Activated T-helper 9 cell treated with anti-CD3 and anti-CD28 coated beads, Interleukin-2, amount 50 U/mL, for 16 hours (primary cell): Measurements from ENCODE around the gene PAFAH1B1.
A peak's percentile ranks its signal among the peaks of the same experiment; 100 is the strongest.

Source experiments
- DNase-seq: peaks from one replicate; pipeline ENCODE4 v3.0.0-alpha.2; 2020; ENCODE audit warnings: low read depth

The PAFAH1B1 gene

DNA sequence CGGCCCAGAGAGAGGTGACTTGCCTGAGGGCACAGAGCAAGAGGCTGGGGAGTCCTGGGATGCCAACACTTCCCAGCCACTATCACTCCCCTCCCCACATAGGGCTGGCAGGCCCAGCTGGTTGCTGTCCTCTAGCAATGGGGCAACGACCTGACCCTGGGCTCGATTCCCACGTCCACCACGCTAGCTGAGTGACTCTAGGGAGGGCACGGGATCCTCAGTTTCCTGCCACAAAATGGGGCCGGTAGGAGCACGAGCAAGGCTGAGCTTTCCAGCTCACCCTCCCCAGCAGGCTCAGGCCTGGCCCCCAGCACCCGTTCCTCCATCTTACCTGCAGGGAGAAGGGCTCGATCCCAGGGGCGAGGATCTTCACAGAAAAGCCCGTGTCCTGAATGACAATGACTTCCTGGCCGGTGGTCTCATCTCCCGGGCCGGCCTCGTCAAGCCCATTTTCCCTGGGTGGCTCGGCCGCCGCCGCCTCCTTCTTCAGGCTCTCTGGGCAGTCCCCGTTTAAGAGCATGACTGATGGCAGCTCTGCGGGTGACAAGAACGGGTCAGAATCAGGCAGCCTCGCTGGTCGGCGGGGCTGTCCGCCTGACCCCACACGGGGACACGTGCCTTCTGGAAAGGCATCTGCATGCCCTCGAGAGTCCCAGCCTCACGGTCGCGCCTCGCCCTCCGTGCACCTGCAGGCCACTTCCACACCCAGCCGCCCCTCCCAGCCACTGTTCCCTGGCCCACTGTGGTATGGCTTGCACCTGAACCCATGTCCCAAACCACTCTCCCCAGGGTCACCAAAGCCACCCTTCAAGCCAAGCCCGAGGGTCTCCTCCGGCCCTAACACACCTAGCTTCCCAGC is 110.8 kb downstream of the PAFAH1B1 start:
- no peak for DNase-seq

GRCh38 chr17:2704890-2705248 is 111.4 kb downstream of the PAFAH1B1 start:
- DNase-seq, result no peak

DNA sequence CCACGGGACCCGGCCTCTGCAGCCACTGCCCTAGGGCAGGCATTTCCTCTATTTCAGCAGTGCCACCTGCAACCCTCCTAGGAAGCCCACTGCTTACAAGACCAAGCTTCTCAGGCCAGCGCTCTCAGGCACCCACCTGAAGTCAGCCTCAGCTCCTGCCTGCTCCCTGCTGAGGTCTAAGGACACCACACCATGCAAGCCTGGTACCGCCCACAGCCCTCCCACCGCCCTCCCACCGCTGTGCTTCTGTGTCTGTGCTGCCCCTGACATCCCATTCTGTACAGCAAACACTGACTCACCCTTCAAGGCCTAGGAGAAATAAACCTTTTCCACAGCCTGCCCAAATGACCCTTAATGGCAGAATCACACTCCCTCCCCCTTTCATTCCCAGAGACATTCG is 111.8 kb downstream of the PAFAH1B1 start:
- no peak for DNase-seq

GRCh38 chr17:2705888-2706795 is 112.7 kb downstream of the PAFAH1B1 start:
- DNase-seq, result no peak

GRCh38 chr17:2706911-2707510 is 113.6 kb downstream of the PAFAH1B1 start:
- no peak for DNase-seq

DNA sequence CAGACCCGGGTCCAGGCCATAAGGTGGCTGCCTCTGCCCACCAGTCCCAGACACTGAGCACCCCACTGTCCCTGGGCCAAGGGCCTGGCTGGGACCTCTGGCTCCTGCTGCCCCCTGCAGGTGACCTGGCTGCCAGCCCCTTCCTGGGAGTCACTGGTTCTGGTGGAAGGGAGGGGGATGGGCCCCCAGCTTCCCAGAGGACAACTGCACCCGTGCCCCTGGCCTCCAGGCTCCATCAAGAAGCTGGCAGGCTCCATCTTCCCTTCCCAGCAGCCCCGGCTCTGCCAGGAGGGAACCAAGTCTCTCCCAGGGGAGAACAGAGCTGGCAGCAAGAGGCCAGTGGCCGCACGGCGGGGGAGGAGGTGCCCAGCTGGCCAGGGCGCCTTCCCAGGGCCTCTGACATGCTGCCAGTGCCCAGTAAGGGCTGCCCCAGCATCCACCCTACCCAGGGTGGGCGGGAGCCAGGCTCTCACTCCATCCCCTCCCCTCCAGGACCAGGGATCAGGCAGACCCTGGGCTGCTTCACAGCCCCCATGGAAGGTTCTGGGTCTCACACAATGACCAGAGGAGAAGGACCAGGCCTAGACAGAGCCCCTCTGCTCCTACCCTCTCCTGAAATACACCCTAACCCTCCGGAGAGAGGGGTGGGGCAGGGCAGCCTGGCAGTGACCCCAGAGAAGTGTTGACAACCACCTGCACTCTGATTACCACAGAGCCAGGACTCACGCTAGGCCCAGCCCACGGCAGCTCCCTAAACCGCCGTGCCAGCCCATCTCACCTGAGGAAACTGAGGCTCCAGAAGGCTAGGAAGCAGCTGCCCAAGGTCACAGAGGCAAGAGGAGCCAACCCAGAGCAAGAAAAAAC is 114.5 kb downstream of the PAFAH1B1 start:
- DNase-seq, result no peak

GRCh38 chr17:2708585-2709182 is 115.2 kb downstream of the PAFAH1B1 start:
- DNase-seq, result no peak

DNA sequence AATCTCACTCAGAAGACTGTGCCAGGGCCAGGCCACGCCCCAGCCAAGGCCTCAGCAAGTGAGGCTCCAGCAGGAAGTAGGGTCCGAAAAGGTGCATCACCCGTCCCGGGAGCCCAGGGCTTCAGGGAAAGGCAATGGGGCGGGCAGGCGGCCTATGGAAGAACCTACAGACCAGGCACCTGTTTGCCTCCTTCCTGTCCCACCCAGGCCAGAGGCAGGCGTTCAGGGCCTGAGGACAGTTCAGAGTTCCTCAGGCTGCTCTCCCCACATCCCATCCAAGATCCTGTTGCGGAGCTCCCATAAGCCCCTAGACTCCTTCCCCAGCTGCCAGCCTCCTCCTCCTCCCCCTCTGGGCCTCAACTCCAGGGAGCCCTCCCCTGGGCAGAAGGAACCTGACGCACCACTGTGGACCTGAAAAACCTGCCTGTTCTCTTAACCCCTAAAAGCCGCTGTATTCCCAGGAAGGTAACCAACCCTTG is 115.8 kb downstream of the PAFAH1B1 start:
- no peak for DNase-seq

DNA sequence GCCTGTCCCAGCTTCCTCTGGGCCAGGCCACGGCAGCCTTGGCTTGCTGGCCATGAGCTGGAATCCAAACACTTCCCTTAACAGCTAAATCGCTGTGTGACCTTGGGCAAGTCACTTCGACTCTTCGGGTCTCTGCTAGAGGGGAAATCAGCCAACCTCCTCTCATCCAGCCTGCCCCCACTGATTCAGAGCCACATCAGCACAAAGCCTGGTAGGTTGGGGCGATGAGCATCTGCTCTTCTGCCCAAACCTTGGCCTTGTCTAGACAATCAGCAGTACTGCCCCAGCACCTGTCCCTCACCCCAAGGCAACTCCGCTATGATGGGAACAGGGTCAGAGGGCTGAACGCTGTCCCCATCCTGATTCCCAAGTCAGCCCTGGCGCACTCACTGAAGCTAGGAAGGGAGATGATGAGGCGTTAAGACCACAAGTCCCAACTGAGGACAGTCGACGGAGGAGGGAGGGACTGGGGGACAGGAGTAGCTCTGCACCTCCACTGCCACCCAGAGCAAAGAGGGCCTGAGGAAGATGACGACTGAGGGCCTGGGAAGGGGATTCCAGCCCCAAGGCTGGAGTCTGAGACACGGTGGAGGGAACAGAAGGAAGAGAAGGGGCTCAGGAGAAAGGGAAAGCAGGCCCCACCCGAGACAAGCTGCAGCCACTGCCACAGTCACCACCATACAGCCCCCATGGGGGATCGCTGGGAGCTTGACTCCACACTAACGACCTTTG is 116.8 kb downstream of the PAFAH1B1 start:
- DNase-seq, result no peak

DNA sequence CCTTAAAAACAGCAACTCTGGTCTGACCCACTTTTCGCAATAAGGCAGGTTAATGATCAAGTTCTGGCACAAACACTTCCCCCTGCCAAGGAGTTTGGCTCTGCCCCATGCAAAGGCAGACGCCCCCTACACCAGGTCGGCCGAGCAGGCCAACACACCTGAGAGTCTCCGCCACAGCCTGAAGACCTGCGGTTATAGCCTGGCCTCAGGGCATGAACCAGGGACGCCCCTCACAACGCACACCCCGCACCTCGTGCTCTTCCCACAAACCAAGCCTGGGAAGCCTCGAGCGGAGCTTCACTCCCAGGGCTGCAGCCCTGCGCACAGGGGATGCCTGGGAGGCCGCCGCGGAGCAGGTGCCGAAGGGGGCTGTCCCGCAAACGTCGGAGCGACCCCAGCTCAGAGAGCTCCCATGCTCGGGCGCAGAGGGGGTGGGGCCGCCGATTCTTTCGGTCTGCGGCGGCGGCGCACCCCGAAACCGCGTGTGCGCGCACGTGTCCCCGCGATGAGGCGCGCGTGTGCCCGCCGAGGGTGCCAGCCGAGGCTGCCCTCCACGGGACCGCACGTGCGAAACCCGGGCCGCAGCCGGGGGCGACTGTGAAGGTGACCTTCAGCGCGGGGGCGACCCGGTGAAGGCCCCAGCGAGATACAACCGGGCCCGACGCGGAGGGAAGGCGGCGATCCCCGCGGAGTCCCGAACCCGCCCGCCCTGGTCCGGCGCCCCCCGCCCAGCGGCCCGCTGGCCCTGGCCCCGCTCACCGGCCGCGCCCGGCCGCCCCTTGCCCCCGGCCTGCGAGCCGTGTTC is 117.6 kb downstream of the PAFAH1B1 start:
- no peak for DNase-seq

DNA sequence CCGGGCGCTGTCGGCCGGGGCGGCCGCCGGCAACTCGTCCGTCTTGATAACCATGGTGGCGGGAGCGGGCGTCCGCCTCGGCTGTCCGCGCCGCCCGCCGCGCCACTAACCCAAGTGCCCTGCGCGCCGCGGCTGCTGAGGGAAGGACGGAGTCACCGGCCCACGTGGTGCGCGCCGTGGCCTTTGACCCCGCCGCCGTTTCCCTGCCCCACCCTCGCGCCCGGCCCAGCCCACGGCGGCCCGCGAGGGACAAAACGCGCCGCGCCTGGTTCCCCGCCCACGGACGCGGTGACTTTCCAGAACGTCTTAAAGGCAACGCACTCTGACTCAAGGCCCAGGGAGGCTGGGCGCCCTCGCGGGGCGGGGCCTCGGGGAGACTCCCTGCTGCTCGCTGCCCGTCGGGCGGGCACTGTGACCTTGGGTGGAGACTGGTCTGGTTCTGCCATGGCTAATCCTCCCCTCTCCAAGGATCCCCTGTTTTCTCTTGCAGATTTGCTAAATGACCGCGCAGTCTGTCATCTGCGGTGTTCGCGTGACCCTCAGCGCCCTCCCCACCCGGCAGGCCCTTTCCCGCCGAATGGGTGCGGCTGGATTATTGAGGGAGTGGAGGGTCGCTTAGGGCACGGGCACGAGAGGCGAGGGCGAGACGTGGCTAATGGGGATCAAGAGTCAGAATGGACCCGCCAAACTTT is 118.3 kb downstream of the PAFAH1B1 start, which contains the start of gene CLUH:
TSS of gene CLUH (minus strand) at position 157 of the 692 bp plus-strand sequence. CDS start at position 54, 103 bp downstream.
- peak; percentile 98 for DNase-seq

- DNase-seq, result no peak
These were observed 119.0 kb downstream of the PAFAH1B1 start for GRCh38 chr17:2712300-2713043.

- DNase-seq, result no peak
These were observed 120.4 kb downstream of the PAFAH1B1 start for GRCh38 chr17:2713881-2714280.

DNA sequence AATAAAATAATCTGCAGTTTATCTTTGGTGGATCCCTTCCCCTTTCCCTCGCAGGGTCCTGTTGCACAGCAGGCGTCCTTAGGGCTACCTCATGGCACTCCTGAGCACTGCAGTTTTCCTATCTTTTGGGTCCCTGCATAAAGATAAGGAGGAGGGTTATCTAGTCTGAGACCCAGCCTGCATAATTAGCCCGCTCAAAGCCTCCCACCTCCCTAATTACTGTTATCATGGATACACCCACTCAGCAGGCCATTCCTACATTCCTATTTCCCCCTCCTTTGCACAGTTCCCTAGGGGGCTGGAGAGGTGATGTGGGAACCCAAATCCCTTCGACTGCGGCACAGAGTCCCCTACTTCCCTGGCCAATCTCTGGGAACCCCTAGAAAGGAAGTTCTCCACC is 123.2 kb downstream of the PAFAH1B1 start:
- no peak for DNase-seq

- DNase-seq, result no peak
These were observed 124.9 kb downstream of the PAFAH1B1 start for GRCh38 chr17:2718150-2718938.

GRCh38 chr17:2719861-2720260 is 126.4 kb downstream of the PAFAH1B1 start:
- no peak for DNase-seq

DNA sequence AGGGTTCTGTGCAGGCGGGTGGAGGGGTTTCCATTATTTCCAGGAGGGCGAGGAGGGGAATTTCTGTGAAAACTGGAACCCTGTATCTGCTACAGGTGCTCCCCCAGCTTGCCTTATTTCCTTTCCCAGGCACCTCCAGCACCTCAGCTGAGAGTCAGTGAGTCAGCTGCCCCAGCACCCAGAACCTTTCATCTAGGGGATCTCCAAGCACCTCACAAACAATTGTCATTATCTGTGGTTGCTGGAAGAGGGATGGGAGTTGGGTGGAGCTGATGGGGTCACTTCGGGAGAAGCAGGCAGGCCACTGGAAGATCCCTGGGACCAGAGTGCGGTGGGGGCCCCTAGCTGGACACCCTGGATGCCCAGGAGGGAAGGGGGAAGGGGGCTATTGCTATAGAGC is 128.1 kb downstream of the PAFAH1B1 start:
- DNase-seq, result no peak
